Measurements from ENCODE around the gene SLC16A13. TPM values are rescaled to one million over a fixed set of nuclear protein-coding genes. Genes with fewer than 3 reads are reported as not detected.

SLC16A13 gene
- total and polyA plus RNA-seq, 2 experiments from 2014 or later, result 6.2 to 18.8 TPM

DNA sequence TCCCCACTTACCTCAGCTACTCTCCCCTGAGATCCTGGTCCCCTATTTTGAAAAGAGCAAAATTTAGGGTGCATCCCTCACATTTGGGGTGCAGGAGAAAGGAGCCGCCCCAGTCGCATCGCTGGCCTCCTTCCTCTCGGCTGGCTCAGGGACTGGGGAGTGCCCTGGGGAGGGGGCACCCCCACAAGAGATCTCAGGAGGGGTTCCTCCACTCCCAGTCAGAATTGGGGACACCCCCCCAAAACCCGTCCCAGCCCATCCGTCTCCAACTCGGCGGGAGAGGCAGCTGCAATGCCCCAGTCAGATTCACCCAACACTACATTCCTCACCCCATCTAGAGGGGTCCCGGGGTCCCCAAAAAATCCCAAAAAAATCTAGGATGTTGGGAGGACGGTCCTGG, 16.4 kb upstream of the SLC16A13 start:
- H3K36me3 ChIP-seq (replicated peaks; ENCODE audit: insufficient read depth, low read depth), result no peaks in the 10 kb centered on the region
- no peak overlapping the region for H3K4me3 ChIP-seq
- peaks cover 15% of the 10 kb centered on the region for H3K4me1 ChIP-seq (ENCODE audit: insufficient read depth)
- no peak for DNase-seq (ENCODE audit: low spot score)
- TF ChIP-seq EZH2phosphoT487 (IDR thresholded peaks at IDR 0.05; ENCODE audit: low read depth, severe bottlenecking, unreplicated experiment) (no peak), EZH2 (IDR thresholded peaks at IDR 0.05; ENCODE audit: borderline replicate concordance) (no peak), CTCF (IDR thresholded peaks at IDR 0.05; ENCODE audit: poor library complexity) (no peak)
- H3K27me3 ChIP-seq, result peaks cover 15% of the 10 kb centered on the region
- no peak overlapping the region for H2AFZ ChIP-seq
- H4K20me1 ChIP-seq (ENCODE audit: insufficient read depth, poor library complexity, severe bottlenecking), result no peaks in the 10 kb centered on the region
- H3K9me3 ChIP-seq (ENCODE audit: low read depth), result no peaks in the 10 kb centered on the region
- no peaks in the 10 kb centered on the region for H3K79me2 ChIP-seq
- no peak overlapping the region for H3K27ac ChIP-seq
- 63% methylated on average over 10 of the region's 10 CpGs for WGBS (ENCODE audit: low lambda C conversion rate, missing lambda C conversion rate)
- H3K4me2 ChIP-seq, result peak overlapping the region; percentile 81
- no peaks in the 10 kb centered on the region for H3K9me2 ChIP-seq (replicated peaks; ENCODE audit: insufficient read depth)

DNA sequence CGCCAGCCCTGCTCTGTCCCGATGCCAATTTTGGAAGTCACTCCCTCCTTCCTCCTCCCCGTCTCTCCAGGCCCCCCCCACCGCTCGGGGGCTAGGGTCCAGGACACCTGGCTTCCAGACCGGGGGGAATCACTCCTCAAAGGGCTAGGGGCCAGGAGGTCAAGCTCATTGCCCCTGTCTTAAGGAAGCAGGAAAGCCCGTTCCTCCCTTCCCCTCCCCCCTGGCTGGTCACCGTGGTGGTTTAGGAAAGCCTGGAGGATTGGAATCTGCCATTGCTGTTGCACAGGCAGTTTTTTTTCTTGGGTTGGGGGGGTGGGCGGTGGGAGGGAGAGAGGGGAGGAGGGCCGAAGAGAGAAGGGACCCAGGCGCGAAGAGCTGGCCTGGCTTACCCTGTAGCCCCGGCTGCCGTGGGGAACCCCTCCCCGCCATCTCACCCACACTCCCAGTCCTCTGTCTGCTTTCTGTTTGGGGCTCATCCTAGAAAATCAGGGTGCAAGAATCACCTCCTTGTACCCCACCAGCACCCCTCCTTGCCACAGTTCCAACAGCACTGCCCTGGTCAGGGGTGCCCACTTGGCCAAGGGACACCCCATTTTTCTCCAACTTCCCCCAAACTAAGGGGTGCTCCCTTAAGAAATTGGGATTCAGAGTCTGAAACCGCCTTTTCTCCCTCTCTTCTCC, 15.8 kb upstream of the SLC16A13 start:
- no peaks in the 10 kb centered on the region for H4K20me1 ChIP-seq (ENCODE audit: insufficient read depth, poor library complexity, severe bottlenecking)
- H3K27me3 ChIP-seq, result peaks cover 15% of the 10 kb centered on the region
- H3K4me2 ChIP-seq, result peak overlapping the region; percentile 81
- no peaks in the 10 kb centered on the region for H3K9me3 ChIP-seq (ENCODE audit: low read depth)
- H3K27ac ChIP-seq, result no peak overlapping the region
- no peaks in the 10 kb centered on the region for H3K36me3 ChIP-seq (replicated peaks; ENCODE audit: insufficient read depth, low read depth)
- peak; percentile 49 for DNase-seq (ENCODE audit: low spot score)
- H3K4me3 ChIP-seq, result no peak overlapping the region
- no peaks in the 10 kb centered on the region for H3K79me2 ChIP-seq
- no peak for TF ChIP-seq EZH2 (IDR thresholded peaks at IDR 0.05; ENCODE audit: borderline replicate concordance)
- no peak for TF ChIP-seq CTCF (IDR thresholded peaks at IDR 0.05; ENCODE audit: poor library complexity)
- no peak for TF ChIP-seq EZH2phosphoT487 (IDR thresholded peaks at IDR 0.05; ENCODE audit: low read depth, severe bottlenecking, unreplicated experiment)
- H3K9me2 ChIP-seq (replicated peaks; ENCODE audit: insufficient read depth), result no peaks in the 10 kb centered on the region
- H3K4me1 ChIP-seq (ENCODE audit: insufficient read depth), result peaks cover 15% of the 10 kb centered on the region
- H2AFZ ChIP-seq, result peak overlapping the region; percentile 94
- 35% methylated on average over 8 of the region's 16 CpGs for WGBS (ENCODE audit: low lambda C conversion rate, missing lambda C conversion rate)

GRCh38 chr17:7020894-7021664, 14.7 kb upstream of the SLC16A13 start:
- no peaks in the 10 kb centered on the region for H3K9me3 ChIP-seq (ENCODE audit: low read depth)
- no peak overlapping the region for H3K4me2 ChIP-seq
- H3K4me3 ChIP-seq, result no peak overlapping the region
- no peaks in the 10 kb centered on the region for H3K36me3 ChIP-seq (replicated peaks; ENCODE audit: insufficient read depth, low read depth)
- H4K20me1 ChIP-seq (ENCODE audit: insufficient read depth, poor library complexity, severe bottlenecking), result no peaks in the 10 kb centered on the region
- no peaks in the 10 kb centered on the region for H3K79me2 ChIP-seq
- H3K4me1 ChIP-seq (ENCODE audit: insufficient read depth), result peaks cover 7% of the 10 kb centered on the region
- no peak for DNase-seq (ENCODE audit: low spot score)
- peaks cover 15% of the 10 kb centered on the region for H3K27me3 ChIP-seq
- no peaks in the 10 kb centered on the region for H3K9me2 ChIP-seq (replicated peaks; ENCODE audit: insufficient read depth)
- WGBS (ENCODE audit: low lambda C conversion rate, missing lambda C conversion rate), result 83% methylated on average over 11 of the region's 11 CpGs
- H3K27ac ChIP-seq, result no peak overlapping the region
- TF ChIP-seq CTCF (IDR thresholded peaks at IDR 0.05; ENCODE audit: poor library complexity) (no peak), EZH2 (IDR thresholded peaks at IDR 0.05; ENCODE audit: borderline replicate concordance) (no peak), EZH2phosphoT487 (IDR thresholded peaks at IDR 0.05; ENCODE audit: low read depth, severe bottlenecking, unreplicated experiment) (no peak)
- no peak overlapping the region for H2AFZ ChIP-seq

Measured in hepatocyte (in vitro differentiated cells).